SU-DHL-6 (cell line): Measurements from ENCODE around the gene GTF3A.

Source experiments
- CTCF ChIP-seq: fragments of 200-600 bp; sonication (generic); IDR thresholded peaks from one replicate; pipeline ENCODE4 v1.5.1; 2017; ENCODE audit warnings: antibody characterized with exemption, mild to moderate bottlenecking, low read length, moderate library complexity; ENCODE audit not compliant: insufficient read depth, poor library complexity, severe bottlenecking
- EZH2phosphoT487 ChIP-seq: fragments of 200-600 bp; sonication (generic), shearing (Covaris generic); conservative IDR thresholded peaks from 2 replicates; pipeline ENCODE4 v1.6.1; 2018; ENCODE audit warnings: mild to moderate bottlenecking, antibody characterized with exemption, low read length, moderate library complexity, mixed read lengths

GRCh38 chr13:27481766-27482165 lies 57.3 kb downstream of the GTF3A start:
- TF ChIP-seq CTCF (peak; percentile 66), EZH2phosphoT487 (no peak)
